Neuron (in vitro differentiated cells): ENCODE data around the gene FMN1.
"Not testable (repeated sequence)": the region's sequence is repeated elsewhere in the genome, so short reads cannot be mapped to it uniquely, and the experiment has no call there.

Source experiments
- H2AFZ ChIP-seq: one replicate; pipeline ENCODE4 v1.6.1; 2013; ENCODE audit warnings: low read depth, mild to moderate bottlenecking, inconsistent platforms, low read length, moderate library complexity
- H3K27me3 ChIP-seq: one replicate; pipeline ENCODE4 v1.6.1; 2013; ENCODE audit warnings: low read length; ENCODE audit not compliant: insufficient read depth
- H3K36me3 ChIP-seq: one replicate; pipeline ENCODE4 v1.6.1; 2013; ENCODE audit warnings: low read length; ENCODE audit not compliant: insufficient read depth
- H3K4me1 ChIP-seq: one replicate; pipeline ENCODE4 v1.6.1; 2013; ENCODE audit warnings: low read length; ENCODE audit not compliant: insufficient read depth
- H3K4me3 ChIP-seq: 2 replicates; pipeline ENCODE4 v1.5.1; 2013; ENCODE audit warnings: mild to moderate bottlenecking, low read length, moderate library complexity
- H3K9me3 ChIP-seq: one replicate; pipeline ENCODE4 v1.6.1; 2013; ENCODE audit warnings: low read length

The FMN1 gene

DNA sequence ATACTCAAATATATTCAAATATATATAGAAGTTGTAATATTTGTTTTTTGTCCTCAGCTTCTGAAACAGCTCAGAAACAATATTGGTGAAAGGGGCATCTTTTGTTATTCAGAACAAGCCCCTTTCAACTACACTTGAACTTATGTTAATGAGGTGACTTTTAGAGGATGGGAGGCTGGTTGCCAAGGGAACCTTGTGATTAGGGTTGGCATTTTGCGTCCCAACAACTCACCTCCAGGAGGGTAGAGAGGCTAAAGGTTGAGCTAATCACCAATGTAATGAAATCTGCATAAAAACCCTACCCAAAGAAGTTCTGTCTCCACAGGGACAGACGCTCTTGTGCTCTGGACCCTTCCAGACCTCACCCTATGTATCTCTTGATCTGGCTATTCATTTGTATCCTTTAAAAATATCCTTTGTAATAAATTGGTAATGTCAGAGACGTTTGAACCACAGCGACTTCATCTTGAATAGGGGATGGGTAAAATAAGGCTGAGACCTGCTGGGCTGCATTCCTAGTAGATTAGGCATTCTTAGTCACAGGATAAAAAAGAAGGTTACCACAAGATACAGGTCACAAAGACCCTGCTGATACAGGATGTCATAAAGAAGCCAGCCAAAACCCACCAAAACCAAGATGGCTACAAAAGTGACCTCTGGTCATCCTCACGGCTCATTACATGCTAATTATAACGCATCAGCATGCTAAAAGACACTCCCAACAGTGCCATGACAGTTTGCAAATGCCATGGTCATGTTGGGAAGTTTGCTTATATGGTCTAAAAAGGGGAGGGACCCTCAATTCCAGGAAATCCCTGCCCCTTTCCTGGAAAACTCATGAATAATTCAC is 111.1 kb downstream of the FMN1 start:
- H3K36me3 ChIP-seq, result no peaks in the 10 kb centered on the region
- H2AFZ ChIP-seq, result no peak overlapping the region
- H3K4me3 ChIP-seq, result no peak overlapping the region
- no peaks in the 10 kb centered on the region for H3K9me3 ChIP-seq
- H3K27me3 ChIP-seq, result no peaks in the 10 kb centered on the region
- H3K4me1 ChIP-seq, result peaks cover 61% of the 10 kb centered on the region

DNA sequence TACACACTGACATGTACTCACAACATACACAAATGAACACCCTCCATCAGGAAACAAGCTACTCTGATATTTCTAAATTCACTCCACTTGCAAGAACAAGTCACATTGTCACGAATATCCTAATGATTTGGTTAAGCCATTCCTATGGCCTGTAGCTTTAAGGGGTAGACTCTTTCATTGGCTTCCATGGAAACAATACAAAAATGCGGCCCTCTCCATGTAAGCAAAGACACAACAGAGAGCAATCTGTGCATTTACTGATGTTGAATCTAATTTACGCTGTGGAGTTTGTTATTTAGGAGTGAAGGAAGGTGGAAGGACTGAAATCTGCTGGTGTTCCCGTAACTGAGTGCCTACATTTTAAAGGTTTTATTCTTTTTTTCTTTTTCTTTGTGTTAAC is 114.5 kb downstream of the FMN1 start:
- H3K9me3 ChIP-seq, result no peaks in the 10 kb centered on the region
- peaks cover 65% of the 10 kb centered on the region for H3K4me1 ChIP-seq
- H3K36me3 ChIP-seq, result no peaks in the 10 kb centered on the region
- H2AFZ ChIP-seq, result peak overlapping the region; percentile 24
- H3K4me3 ChIP-seq, result no peak overlapping the region
- H3K27me3 ChIP-seq, result no peaks in the 10 kb centered on the region

DNA sequence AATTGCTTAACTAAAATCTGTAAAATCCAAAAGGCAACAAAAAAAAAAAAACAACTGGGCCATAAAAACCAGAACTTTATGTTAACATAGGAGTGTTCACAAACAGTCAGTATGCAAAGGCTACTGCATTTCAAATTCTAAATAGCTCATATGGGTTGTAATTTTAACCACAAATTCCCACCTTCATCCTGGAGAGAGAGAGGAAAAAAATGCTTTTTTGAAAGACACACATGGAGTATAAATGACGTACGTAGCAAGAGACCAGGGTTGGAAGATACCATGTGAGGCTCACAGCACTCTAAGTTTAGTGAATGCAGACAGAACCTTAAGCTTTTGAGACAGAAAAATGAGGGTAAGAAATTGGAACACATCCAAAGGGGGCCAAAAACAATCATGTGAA is 115.9 kb downstream of the FMN1 start:
- no peaks in the 10 kb centered on the region for H3K36me3 ChIP-seq
- no peak overlapping the region for H3K4me3 ChIP-seq
- peaks cover 51% of the 10 kb centered on the region for H3K4me1 ChIP-seq
- no peaks in the 10 kb centered on the region for H3K9me3 ChIP-seq
- H2AFZ ChIP-seq, result no peak overlapping the region
- H3K27me3 ChIP-seq, result no peaks in the 10 kb centered on the region

DNA sequence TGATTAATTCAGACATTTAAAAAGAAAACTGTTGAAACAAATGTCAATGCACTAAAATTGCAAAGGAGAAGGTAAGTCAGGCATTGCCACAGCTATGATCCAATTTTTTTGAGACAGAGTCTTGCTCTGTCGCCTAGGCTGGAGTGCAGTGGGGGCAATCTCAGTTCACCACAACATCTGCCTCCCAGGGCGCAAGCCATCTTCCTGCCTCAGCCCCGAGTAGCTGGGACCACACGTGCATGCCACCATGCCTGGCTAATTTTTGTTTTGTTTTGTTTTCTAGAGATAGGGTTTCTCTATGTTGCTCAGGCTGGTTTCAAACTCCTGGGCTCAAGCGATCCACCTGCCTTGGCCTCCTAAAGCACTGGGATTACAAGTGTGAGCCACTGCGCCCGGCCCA is 117.6 kb downstream of the FMN1 start:
- Histone ChIP-seq H3K4me3 (no peak overlapping the region), H3K36me3 (no peaks in the 10 kb centered on the region), H3K9me3 (no peaks in the 10 kb centered on the region), H3K4me1 (peaks cover 38% of the 10 kb centered on the region), H3K27me3 (no peaks in the 10 kb centered on the region), H2AFZ (no peak overlapping the region)

DNA sequence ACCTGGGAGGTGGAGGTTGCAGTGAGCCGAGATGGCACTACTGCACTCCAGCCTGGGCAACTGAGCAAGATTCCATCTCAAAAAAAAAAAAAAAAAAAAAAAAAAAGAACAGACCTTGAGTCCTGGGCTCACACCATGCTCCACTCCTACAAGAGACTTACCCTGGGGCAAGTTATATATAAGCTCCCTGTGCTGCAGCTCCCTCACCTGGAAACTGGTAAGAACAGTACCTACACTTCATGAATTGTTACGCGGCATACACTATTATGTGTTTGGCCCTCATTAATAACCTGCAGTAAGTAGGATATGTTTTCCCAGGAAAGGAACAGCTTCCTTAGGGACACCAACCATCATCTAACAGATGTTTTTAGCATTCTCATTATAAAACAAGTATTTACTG is 119.6 kb downstream of the FMN1 start:
- Histone ChIP-seq H3K36me3 (no peaks in the 10 kb centered on the region), H3K4me3 (no peak overlapping the region), H3K27me3 (no peaks in the 10 kb centered on the region), H3K4me1 (peaks cover 19% of the 10 kb centered on the region), H2AFZ (no peak overlapping the region), H3K9me3 (no peaks in the 10 kb centered on the region)

DNA sequence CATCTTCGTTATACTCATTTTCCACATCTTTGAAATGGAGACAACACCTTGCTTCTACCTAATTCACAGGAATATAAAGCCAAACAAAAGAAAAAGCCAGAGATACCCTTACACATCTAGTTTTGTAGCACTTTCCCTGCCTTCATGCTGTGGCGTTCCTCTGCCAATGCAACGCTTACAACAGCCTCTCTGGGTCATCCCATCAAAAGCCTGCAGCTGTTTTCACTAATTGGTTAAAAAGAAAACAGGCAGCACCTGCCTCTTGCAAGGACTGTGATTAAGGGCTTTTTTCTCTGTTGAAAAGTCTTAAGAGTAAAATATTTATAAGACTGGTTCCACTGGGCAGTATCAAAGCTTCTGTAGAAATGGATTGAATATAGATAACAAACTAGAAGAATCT is 120.3 kb downstream of the FMN1 start:
- Histone ChIP-seq H3K4me1 (peaks cover 12% of the 10 kb centered on the region), H2AFZ (no peak overlapping the region), H3K27me3 (no peaks in the 10 kb centered on the region), H3K9me3 (no peaks in the 10 kb centered on the region), H3K36me3 (no peaks in the 10 kb centered on the region), H3K4me3 (no peak overlapping the region)

DNA sequence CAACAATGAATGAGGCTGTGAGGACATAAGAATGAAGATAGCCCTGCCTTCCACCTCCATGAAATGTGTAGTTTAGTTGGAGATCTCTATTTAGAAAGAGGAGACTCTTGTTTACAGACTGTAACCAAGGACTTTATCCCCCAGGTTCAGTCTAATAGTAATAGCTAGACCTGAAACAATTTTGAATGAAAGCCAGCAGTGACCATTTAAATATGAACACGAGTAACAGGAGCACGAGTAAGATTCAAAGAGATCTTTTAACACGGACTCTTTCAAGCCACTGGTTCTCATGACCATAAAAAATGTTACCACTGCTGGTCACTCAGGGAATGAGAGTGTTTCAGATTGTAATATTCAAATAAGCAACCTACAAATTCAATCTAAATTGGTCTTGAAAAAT is 123.1 kb downstream of the FMN1 start:
- H3K36me3 ChIP-seq, result no peaks in the 10 kb centered on the region
- no peak overlapping the region for H2AFZ ChIP-seq
- H3K4me3 ChIP-seq, result no peak overlapping the region

DNA sequence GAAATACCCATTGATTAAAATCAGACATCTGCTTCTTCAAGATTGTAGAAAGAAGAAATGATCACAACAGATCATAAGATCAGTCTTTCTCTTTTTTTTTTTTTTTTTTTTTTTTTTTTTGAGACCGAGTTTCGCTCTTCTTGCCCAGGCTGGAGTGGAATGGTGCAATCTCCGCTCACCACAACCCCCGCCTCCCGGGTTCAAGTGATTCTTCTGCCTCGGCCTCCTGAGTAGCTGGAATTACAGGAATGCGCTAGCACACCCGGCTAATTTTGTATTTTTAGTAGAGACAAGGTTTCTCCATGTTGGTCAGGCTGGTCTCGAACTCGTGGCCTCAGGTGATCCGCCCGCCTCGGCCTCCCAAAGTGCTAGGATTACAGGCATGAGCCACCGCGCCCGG is 124.6 kb downstream of the FMN1 start:
- not testable (repeated sequence) for H3K4me1 ChIP-seq, H2AFZ ChIP-seq, H3K9me3 ChIP-seq, H3K36me3 ChIP-seq, H3K4me3 ChIP-seq, H3K27me3 ChIP-seq

More for the DNA sequence above, 123.1 kb downstream of the FMN1 start:
- H3K4me1 ChIP-seq, result peaks cover 7% of the 10 kb centered on the region
- H3K9me3 ChIP-seq, result peaks cover 1% of the 10 kb centered on the region
- H3K27me3 ChIP-seq, result no peaks in the 10 kb centered on the region

DNA sequence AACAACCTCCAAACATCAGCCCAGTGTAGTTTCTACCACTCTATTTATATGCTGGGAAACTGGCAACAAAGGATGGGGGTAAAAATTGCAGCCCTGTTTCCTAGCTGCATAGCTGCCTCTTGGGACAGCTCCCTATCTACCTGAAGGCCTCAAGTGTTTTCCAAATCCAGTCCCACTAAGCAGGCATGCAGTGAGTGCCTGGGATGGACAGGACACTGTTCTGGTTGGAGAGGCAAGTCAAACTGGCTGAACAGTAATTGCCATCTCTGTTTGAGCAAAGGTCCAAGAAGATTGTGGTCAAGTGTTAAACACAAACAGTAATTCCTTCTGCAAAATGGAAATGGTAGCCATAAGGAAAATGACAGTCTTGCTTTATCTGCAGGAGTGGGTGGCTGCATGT is 125.4 kb downstream of the FMN1 start:
- H3K4me1 ChIP-seq, result peaks cover 14% of the 10 kb centered on the region
- no peaks in the 10 kb centered on the region for H3K27me3 ChIP-seq
- no peak overlapping the region for H3K4me3 ChIP-seq
- H2AFZ ChIP-seq, result no peak overlapping the region
- peaks cover 1% of the 10 kb centered on the region for H3K9me3 ChIP-seq
- no peaks in the 10 kb centered on the region for H3K36me3 ChIP-seq

DNA sequence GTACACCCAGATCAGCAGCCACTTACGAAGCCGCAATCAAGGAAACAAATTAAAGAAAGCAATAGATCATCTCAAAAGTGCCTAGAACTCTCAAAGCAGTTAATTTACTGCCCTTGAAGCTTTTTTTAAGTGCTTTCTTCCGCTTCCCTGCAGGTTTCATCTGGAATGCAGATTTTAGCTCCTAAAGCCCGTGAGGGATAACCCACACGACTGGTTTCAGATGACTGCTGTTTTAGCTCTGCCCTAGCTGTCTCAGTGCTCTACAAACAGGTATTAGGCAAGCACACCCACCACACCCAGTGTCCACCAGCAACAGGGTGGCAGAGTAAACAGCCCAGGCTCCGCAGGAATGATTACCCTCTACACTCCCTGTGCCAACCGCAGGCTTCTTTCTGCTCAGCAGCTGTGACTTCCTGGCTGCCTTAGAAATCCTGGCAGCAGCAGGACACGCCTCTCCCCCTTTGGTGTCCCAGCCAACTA is 126.0 kb downstream of the FMN1 start:
- Histone ChIP-seq H3K4me3 (no peak overlapping the region), H3K36me3 (no peaks in the 10 kb centered on the region), H2AFZ (peak overlapping the region; percentile 44), H3K9me3 (peaks cover 1% of the 10 kb centered on the region), H3K4me1 (peaks cover 14% of the 10 kb centered on the region), H3K27me3 (no peaks in the 10 kb centered on the region)

DNA sequence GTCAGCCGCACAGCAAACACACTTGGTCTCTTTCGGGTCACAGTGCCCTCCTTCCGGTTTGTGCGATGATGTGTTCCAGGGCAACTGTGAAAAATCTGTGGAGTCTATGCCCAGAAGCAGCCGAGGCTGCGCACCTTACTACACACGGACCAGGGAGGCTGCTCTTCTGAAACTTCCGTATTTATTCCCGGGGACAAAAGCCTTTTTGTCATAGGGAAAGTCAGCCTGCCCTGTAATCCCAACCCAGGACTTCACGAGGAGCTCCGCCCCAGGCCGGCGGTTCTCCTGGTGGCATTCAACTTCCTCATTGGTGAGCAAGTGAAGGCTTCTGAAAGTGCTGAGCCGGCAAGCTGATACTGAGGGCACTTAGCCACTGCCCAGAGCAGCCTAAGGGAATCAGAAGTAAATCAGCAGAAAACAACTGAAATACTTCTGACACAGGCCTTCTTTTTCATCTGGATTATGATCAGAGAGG is 126.5 kb downstream of the FMN1 start:
- Histone ChIP-seq H3K4me1 (peaks cover 14% of the 10 kb centered on the region), H2AFZ (no peak overlapping the region), H3K27me3 (no peaks in the 10 kb centered on the region), H3K4me3 (no peak overlapping the region), H3K36me3 (no peaks in the 10 kb centered on the region), H3K9me3 (peaks cover 3% of the 10 kb centered on the region)

DNA sequence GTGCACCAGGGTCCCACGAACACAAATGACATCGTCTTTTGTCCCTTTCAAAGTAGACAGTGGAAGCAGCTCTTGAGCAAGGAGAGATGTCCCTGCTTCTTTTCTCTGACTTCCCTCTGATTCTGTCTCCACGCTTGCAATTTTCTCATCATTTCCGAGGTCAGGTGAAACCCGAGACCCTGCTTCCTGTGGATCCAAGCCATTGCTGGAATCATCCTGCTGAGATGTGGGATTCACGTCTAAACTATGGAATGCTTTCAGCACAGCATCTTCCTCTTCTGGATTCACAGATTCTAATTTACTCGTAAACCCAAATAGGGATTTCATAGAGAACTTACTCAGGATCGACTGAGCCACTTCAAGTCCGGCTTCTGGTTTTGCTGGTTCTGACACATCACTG is 127.1 kb downstream of the FMN1 start:
- Histone ChIP-seq H3K4me3 (no peak overlapping the region), H3K4me1 (peaks cover 14% of the 10 kb centered on the region), H3K36me3 (no peaks in the 10 kb centered on the region), H3K9me3 (peaks cover 5% of the 10 kb centered on the region), H2AFZ (no peak overlapping the region), H3K27me3 (no peaks in the 10 kb centered on the region)

DNA sequence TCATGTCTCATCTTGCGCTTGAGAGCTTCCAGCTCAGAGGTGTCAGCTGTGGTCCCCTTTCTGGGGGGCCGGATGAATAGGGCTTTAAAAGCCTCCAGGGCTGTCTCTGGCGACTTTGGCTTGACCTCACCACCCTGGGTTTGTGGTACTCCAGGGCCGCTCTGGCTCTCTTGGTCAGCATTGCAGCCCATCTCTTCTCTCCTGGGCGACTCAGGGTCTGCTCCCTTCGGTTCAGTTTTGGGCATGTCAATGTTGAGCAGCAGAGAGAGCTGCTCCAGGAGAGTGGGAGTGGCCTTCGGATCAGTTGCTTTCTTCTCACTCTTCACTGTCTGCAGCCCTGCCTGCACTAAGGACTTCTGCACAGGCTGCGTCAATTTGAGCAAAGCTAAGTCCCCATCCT is 127.9 kb downstream of the FMN1 start:
- H3K36me3 ChIP-seq, result no peaks in the 10 kb centered on the region
- H3K4me3 ChIP-seq, result no peak overlapping the region
- no peak overlapping the region for H2AFZ ChIP-seq
- H3K4me1 ChIP-seq, result peaks cover 14% of the 10 kb centered on the region
- no peaks in the 10 kb centered on the region for H3K27me3 ChIP-seq
- peaks cover 5% of the 10 kb centered on the region for H3K9me3 ChIP-seq

DNA sequence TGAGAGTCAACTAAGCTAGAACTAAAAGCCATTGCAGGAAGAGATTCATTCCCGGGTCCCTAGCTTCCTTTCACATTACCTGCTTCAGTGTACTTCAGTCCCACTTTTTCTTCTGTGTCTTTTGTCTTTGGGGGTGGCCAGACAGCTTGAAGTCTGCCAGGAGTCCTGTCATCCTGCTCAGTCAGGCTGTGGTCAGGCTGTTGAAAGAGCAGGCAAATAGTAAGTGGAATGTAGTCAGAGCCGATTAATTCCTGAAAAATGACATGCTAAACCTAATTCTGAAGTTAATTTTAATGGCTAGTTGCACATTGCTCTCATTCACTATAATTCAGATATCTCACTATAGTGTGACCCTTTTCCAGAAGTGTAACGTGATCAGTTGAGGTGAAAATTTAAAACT is 129.6 kb downstream of the FMN1 start:
- no peak overlapping the region for H2AFZ ChIP-seq
- no peak overlapping the region for H3K4me3 ChIP-seq
- peaks cover 5% of the 10 kb centered on the region for H3K9me3 ChIP-seq
- H3K36me3 ChIP-seq, result no peaks in the 10 kb centered on the region
- H3K4me1 ChIP-seq, result peaks cover 14% of the 10 kb centered on the region
- H3K27me3 ChIP-seq, result no peaks in the 10 kb centered on the region
